ENCODE results near the gene DOCK8.

The DOCK8 gene

DNA sequence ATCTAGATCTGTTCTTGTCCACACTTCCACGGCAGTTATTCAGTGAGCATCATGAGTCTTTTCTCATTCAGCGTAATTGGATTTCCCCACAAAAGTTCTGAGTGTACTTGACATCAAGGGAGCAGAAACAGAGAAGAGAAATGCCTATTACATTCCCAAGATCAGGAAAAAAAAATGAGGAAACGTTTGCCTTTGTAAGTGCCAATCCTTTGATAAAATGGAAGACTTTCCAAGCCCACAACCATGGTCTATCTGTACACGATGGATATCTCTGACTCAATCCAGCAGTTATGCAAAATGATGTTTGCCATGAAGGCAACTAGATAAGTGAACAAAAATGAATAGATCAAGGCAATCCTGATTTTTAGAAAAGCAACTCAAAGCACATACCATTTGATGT is 235.9 kb downstream of the DOCK8 start:
- H3K27me3 ChIP-seq (replicated peaks; ENCODE audit: control insufficient read depth, insufficient read depth, low read length), result no peaks in the 10 kb centered on the region
- H3K9ac ChIP-seq (ENCODE audit: low read length), result no peak overlapping the region
- DNase-seq (ENCODE audit: low read depth), result no peak
- H3K9me3 ChIP-seq (ENCODE audit: control insufficient read depth, low read length), result no peaks in the 10 kb centered on the region
- no peaks in the 10 kb centered on the region for H3K36me3 ChIP-seq (ENCODE audit: control insufficient read depth, insufficient read depth, low read length, severe bottlenecking)
- peaks cover 12% of the 10 kb centered on the region for H3K4me1 ChIP-seq (ENCODE audit: control insufficient read depth, insufficient read depth, low read length)
- H3K4me3 ChIP-seq (ENCODE audit: low read length), result no peak overlapping the region

DNA sequence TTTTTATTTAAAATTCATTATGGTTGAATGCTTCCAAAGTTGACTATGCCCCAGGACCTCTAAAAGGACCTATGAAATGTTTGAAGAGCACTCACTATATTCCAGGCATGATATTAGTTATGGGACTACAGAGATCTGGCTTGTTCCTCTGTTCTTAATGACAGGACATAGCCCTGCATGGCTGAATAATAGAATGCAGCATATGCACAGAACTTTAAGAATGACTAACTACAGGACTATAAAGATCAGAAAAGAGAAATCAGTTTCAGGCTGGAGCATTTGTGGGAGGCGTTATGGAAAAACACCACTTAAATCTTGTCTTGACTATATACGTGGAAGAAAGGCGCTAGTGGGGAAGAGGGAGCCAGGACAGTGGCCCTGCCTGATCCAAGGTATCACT is 239.2 kb downstream of the DOCK8 start:
- Histone ChIP-seq H3K9ac (ENCODE audit: low read length) (no peak overlapping the region), H3K4me1 (ENCODE audit: control insufficient read depth, insufficient read depth, low read length) (no peaks in the 10 kb centered on the region), H3K36me3 (ENCODE audit: control insufficient read depth, insufficient read depth, low read length, severe bottlenecking) (no peaks in the 10 kb centered on the region), H3K27me3 (replicated peaks; ENCODE audit: control insufficient read depth, insufficient read depth, low read length) (no peaks in the 10 kb centered on the region), H3K4me3 (ENCODE audit: low read length) (no peak overlapping the region), H3K9me3 (ENCODE audit: control insufficient read depth, low read length) (no peaks in the 10 kb centered on the region)
- DNase-seq (ENCODE audit: low read depth), result no peak

DNA sequence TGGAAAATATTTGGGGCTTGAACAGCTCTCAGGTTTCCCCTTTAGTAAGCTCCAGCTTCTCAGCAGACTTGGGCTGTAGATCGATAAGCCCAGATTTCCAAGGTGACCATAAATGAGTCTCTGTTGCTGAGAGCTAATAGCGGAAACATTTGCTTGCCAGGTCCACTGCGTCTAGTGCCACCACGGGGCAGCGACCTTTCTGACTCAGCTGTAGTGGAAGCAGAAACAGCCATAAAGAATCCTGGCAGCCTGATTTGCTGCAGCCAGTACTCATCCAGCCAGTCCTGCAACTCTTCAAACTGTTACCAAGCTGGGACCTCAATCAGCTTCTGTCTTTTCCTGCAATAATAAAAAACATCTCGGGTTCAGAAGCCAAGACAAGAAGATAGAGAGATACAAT is 241.7 kb downstream of the DOCK8 start:
- H3K27me3 ChIP-seq (replicated peaks; ENCODE audit: control insufficient read depth, insufficient read depth, low read length), result no peaks in the 10 kb centered on the region
- H3K4me3 ChIP-seq (ENCODE audit: low read length), result no peak overlapping the region
- H3K36me3 ChIP-seq (ENCODE audit: control insufficient read depth, insufficient read depth, low read length, severe bottlenecking), result no peaks in the 10 kb centered on the region
- H3K4me1 ChIP-seq (ENCODE audit: control insufficient read depth, insufficient read depth, low read length), result no peaks in the 10 kb centered on the region
- no peak overlapping the region for H3K9ac ChIP-seq (ENCODE audit: low read length)
- H3K9me3 ChIP-seq (ENCODE audit: control insufficient read depth, low read length), result no peaks in the 10 kb centered on the region
- DNase-seq (ENCODE audit: low read depth), result no peak

DNA sequence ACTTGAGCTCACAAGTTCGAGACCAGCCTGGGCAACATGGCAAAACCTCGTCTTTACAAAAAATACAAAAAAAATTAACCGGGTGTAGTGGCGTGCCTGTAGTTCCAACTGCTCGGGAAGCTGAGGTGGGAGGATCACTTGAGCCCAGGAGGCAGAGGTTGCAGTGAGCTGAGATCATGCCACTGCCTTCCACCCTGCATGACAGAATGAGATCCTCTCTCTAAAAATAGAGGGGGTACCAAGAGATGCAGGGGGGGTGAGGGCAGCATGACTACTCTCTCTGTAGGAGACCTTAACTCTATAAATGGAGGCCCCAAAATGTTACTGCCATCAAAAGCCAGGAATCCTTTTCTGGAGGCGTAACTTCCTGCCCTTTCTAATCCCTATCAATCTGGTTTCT is 243.9 kb downstream of the DOCK8 start:
- H3K4me1 ChIP-seq (ENCODE audit: control insufficient read depth, insufficient read depth, low read length), result no peaks in the 10 kb centered on the region

DNA sequence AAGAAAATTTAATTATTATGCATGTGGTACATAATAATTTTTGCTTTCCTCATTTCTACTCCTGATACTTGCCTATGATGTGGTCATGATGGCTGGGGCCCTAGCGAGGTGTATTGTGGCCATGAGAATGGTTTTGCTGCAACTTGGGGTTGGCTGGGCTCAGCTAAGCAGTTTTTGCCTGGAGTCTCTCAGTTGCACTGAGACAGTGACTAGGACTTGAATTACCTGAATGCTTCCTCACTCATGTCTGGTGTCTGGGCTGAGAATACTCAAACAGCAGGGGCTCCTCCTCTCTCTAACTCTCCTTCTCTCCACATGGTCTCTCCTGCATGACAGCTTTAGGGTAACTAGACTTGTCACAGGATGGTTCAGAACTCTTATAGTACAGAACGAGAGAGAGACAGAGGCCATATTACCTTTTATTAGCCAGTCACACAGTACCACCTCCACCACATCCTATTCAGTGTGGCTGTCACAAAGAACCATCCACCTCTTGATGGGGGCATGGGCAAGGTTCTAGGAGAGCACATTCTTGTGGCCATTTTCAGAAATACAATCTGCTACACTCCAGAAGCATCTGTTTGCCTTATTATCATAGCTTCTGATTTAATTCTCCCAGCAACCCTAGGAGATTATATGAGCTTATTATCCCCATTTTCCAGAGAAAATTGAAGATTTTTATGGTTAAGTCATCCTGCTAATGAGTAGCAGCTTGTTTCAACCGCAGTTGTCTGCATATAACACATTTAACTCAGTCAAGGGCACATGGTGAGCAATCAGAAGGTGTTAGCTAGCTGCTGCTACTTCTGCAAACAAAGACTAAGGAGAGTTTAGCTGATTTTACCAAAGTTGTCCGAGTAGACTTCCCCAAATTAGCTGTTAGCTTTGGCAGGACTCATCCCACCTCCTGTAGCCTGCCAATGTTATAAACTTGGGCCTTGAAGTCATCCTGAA is 245.1 kb downstream of the DOCK8 start:
- Histone ChIP-seq H3K9ac (ENCODE audit: low read length) (no peak overlapping the region), H3K36me3 (ENCODE audit: control insufficient read depth, insufficient read depth, low read length, severe bottlenecking) (no peaks in the 10 kb centered on the region), H3K9me3 (ENCODE audit: control insufficient read depth, low read length) (no peaks in the 10 kb centered on the region), H3K27me3 (replicated peaks; ENCODE audit: control insufficient read depth, insufficient read depth, low read length) (no peaks in the 10 kb centered on the region), H3K4me3 (ENCODE audit: low read length) (no peak overlapping the region), H3K4me1 (ENCODE audit: control insufficient read depth, insufficient read depth, low read length) (no peaks in the 10 kb centered on the region)
- DNase-seq (ENCODE audit: low read depth), result no peak

More for the DNA sequence above, 243.9 kb downstream of the DOCK8 start:
- Histone ChIP-seq H3K36me3 (ENCODE audit: control insufficient read depth, insufficient read depth, low read length, severe bottlenecking) (no peaks in the 10 kb centered on the region), H3K27me3 (replicated peaks; ENCODE audit: control insufficient read depth, insufficient read depth, low read length) (no peaks in the 10 kb centered on the region), H3K9ac (ENCODE audit: low read length) (no peak overlapping the region), H3K9me3 (ENCODE audit: control insufficient read depth, low read length) (no peaks in the 10 kb centered on the region), H3K4me3 (ENCODE audit: low read length) (no peak overlapping the region)
- no peak for DNase-seq (ENCODE audit: low read depth)

DNA sequence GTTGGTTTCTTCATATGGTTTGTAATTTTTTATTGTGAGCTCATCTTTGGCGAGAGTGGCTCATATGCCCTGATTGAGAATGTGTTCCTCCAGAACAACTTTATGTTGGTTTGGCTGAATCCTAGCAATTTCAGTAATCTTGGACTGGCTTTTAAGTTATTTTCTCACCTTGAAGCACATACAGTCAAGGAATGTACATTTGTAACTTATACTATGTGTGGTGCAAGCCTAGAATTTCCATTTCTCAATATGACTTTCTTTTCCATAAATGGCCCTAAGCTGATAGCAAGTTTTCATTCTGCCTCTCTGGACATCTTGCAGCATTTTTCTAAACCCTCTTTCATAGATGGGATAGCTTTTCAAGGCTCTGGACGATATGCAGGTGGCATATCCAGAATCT is 247.5 kb downstream of the DOCK8 start:
- H3K4me1 ChIP-seq (ENCODE audit: control insufficient read depth, insufficient read depth, low read length), result peaks cover 6% of the 10 kb centered on the region
- H3K9me3 ChIP-seq (ENCODE audit: control insufficient read depth, low read length), result no peaks in the 10 kb centered on the region
- no peak for DNase-seq (ENCODE audit: low read depth)
- no peak overlapping the region for H3K9ac ChIP-seq (ENCODE audit: low read length)
- H3K36me3 ChIP-seq (ENCODE audit: control insufficient read depth, insufficient read depth, low read length, severe bottlenecking), result no peaks in the 10 kb centered on the region
- no peak overlapping the region for H3K4me3 ChIP-seq (ENCODE audit: low read length)
- H3K27me3 ChIP-seq (replicated peaks; ENCODE audit: control insufficient read depth, insufficient read depth, low read length), result no peaks in the 10 kb centered on the region

DNA sequence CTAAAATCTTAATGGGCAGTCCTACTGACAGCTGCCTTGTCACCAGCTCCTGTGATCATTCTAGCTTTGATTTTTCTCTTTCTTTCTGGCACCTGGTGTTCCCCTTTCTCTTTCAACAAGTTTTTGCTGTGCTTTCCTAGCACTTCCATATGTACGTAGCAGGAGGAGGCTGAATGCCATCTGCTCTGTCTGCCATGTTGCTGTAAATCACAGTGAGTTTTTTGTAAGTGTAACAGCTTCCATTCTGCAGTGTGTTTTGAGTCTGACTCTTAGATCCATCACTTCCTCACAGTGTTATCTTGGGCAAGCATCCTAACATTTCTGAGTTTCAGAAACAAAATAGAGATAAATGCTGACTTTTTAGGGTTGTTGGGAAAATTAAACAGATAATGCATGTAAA is 247.9 kb downstream of the DOCK8 start:
- no peaks in the 10 kb centered on the region for H3K27me3 ChIP-seq (replicated peaks; ENCODE audit: control insufficient read depth, insufficient read depth, low read length)
- no peaks in the 10 kb centered on the region for H3K9me3 ChIP-seq (ENCODE audit: control insufficient read depth, low read length)
- peaks cover 8% of the 10 kb centered on the region for H3K4me1 ChIP-seq (ENCODE audit: control insufficient read depth, insufficient read depth, low read length)
- H3K4me3 ChIP-seq (ENCODE audit: low read length), result no peak overlapping the region
- DNase-seq (ENCODE audit: low read depth), result no peak
- no peak overlapping the region for H3K9ac ChIP-seq (ENCODE audit: low read length)
- H3K36me3 ChIP-seq (ENCODE audit: control insufficient read depth, insufficient read depth, low read length, severe bottlenecking), result no peaks in the 10 kb centered on the region

DNA sequence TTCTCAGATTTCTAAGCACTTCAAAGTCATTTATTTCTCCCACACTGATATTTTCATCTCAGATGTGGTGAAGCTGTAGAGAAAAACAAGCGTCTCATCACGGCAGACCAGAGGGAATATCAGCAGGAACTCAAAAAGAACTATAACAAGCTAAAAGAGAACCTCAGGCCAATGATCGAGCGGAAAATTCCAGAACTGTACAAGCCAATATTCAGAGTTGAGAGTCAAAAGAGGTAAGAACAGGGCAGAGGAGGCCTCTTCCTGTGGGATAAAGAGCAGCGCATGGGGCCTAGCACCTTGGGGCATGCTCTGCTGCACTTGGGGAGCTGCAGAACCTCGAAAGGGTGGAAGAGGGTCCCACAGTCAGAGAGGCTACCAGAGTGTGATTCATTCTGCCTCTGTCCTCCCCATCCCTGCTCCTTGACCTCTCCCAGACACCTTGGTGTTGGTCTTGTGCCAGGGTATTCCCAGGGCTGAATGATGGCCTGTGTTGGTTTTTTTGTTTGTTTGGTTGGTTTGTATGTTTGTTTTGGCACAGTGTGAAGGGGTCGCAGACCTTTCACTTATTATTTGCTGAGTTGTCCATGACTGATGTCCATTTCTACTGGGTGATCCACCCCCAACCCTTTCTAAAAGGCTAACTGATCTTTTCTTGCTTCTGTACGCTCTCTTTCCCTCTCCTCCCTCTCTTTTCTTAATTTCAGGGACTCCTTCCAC is 248.9 kb downstream of the DOCK8 start:
- Histone ChIP-seq H3K9ac (ENCODE audit: low read length) (no peak overlapping the region), H3K4me1 (ENCODE audit: control insufficient read depth, insufficient read depth, low read length) (peaks cover 13% of the 10 kb centered on the region), H3K27me3 (replicated peaks; ENCODE audit: control insufficient read depth, insufficient read depth, low read length) (no peaks in the 10 kb centered on the region), H3K9me3 (ENCODE audit: control insufficient read depth, low read length) (no peaks in the 10 kb centered on the region), H3K4me3 (ENCODE audit: low read length) (no peak overlapping the region), H3K36me3 (ENCODE audit: control insufficient read depth, insufficient read depth, low read length, severe bottlenecking) (no peaks in the 10 kb centered on the region)
- DNase-seq (ENCODE audit: low read depth), result no peak

DNA sequence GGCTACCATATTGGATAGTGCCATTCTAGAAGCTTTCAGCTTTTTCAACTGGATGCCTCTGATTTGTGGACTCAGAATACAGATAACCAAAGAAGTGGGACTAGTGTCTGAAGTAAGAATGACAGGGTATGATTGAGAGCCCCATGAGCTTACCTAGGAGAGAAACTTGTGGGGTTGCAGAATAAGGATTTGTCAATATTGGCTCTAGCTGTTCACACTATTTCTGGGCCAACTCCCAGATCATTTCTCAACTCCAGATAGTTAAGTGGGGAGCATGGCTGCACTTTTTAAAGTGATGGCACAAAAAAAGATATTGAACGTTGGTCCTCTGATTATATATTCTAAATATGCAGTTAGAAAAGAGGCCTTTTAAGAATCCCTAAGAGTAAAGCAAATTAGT is 252.1 kb downstream of the DOCK8 start:
- Histone ChIP-seq H3K9me3 (ENCODE audit: control insufficient read depth, low read length) (no peaks in the 10 kb centered on the region), H3K4me3 (ENCODE audit: low read length) (no peak overlapping the region), H3K9ac (ENCODE audit: low read length) (no peak overlapping the region), H3K27me3 (replicated peaks; ENCODE audit: control insufficient read depth, insufficient read depth, low read length) (no peaks in the 10 kb centered on the region), H3K4me1 (ENCODE audit: control insufficient read depth, insufficient read depth, low read length) (peaks cover 37% of the 10 kb centered on the region), H3K36me3 (ENCODE audit: control insufficient read depth, insufficient read depth, low read length, severe bottlenecking) (no peaks in the 10 kb centered on the region)
- DNase-seq (ENCODE audit: low read depth), result no peak

DNA sequence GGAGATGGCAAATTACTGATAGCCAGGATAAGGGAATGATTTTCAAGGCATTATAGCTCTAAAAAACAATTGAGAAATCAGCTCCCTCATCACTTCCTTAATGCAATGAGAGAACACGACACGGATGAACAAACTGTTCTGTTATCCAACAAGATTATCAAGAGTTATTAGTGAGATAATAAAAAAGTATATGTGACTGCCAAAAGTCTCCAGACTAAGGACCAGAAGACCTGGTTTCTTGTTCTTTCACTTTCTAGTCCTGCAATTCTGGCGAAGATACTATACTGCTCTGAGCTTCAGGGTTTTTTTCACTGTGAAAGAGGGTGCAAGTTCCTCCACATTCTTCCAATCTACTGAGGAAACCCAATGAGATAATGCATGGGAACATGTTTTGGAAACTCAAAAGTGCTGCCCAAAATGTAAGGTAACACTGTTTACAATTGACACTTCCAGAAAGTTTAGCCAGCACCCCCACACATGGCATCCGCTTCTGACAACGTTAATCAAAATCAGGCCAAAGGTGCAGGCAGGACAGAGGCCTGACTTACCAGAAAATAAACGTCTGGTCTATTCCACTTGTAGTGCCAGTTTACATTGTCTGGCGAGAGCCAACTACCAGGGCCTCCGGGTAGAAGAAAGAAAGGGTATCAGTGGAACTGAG is 254.2 kb downstream of the DOCK8 start:
- no peak for DNase-seq (ENCODE audit: low read depth)
- H3K36me3 ChIP-seq (ENCODE audit: control insufficient read depth, insufficient read depth, low read length, severe bottlenecking), result no peaks in the 10 kb centered on the region
- peak overlapping the region; percentile 83 for H3K4me3 ChIP-seq (ENCODE audit: low read length)
- peak overlapping the region; percentile 90 for H3K9ac ChIP-seq (ENCODE audit: low read length)
- no peaks in the 10 kb centered on the region for H3K27me3 ChIP-seq (replicated peaks; ENCODE audit: control insufficient read depth, insufficient read depth, low read length)
- peaks cover 37% of the 10 kb centered on the region for H3K4me1 ChIP-seq (ENCODE audit: control insufficient read depth, insufficient read depth, low read length)
- H3K9me3 ChIP-seq (ENCODE audit: control insufficient read depth, low read length), result no peaks in the 10 kb centered on the region
